ENCODE results near the gene SLC24A2. TPM values are rescaled to one million over a fixed set of nuclear protein-coding genes. Genes with fewer than 3 reads are reported as not detected.

SLC24A2 gene
- total RNA-seq, 4 donors from 2014 or later = not detected

GRCh38 chr9:19748278-19749126 lies 40.3 kb downstream of the SLC24A2 start:
- no peak overlapping the region for H3K4me3 ChIP-seq (replicated peaks in 1 of 3)
- H3K4me1 ChIP-seq = no peaks in the 10 kb centered on the region
- no peaks in the 10 kb centered on the region for H3K9me3 ChIP-seq
- DNase-seq = no peak
- intact Hi-C loops (cut with DNase I) = no loop called here
- no peaks in the 10 kb centered on the region for H3K36me3 ChIP-seq
- H3K27me3 ChIP-seq = no peaks in the 10 kb centered on the region
- H3K27ac ChIP-seq = no peak overlapping the region
- 51 to 69% methylated on average over 4 of the region's 4 CpGs for WGBS, 2 donors
- no peak for TF ChIP-seq CTCF (IDR thresholded peaks at IDR 0.05)
- no peak for TF ChIP-seq POLR2A (IDR thresholded peaks at IDR 0.05)

- intact Hi-C loops (cut with DNase I) = no loop called here
- H3K4me3 ChIP-seq (replicated peaks in 1 of 3) = no peak overlapping the region
These were observed 42.6 kb downstream of the SLC24A2 start for GRCh38 chr9:19746223-19746622.

GRCh38 chr9:19741178-19741577 lies 47.7 kb downstream of the SLC24A2 start:
- Histone ChIP-seq H3K9me3 (no peaks in the 10 kb centered on the region), H3K4me1 (no peaks in the 10 kb centered on the region), H3K27me3 (no peaks in the 10 kb centered on the region), H3K36me3 (no peaks in the 10 kb centered on the region), H3K27ac (no peak overlapping the region), H3K4me3 (replicated peaks in 1 of 3) (no peak overlapping the region)
- intact Hi-C loops (cut with DNase I) = no loop called here
- DNase-seq = no peak
- WGBS, 2 donors = 59 to 67% methylated on average over 4 of the region's 4 CpGs
- TF ChIP-seq CTCF (IDR thresholded peaks at IDR 0.05) = no peak
- TF ChIP-seq POLR2A (IDR thresholded peaks at IDR 0.05) = no peak

More at GRCh38 chr9:19746223-19746622, 42.6 kb downstream of the SLC24A2 start:
- 90 to 94% methylated on average over 2 of the region's 2 CpGs for WGBS, 2 donors
- Histone ChIP-seq H3K27ac (no peak overlapping the region), H3K36me3 (no peaks in the 10 kb centered on the region), H3K9me3 (no peaks in the 10 kb centered on the region), H3K4me1 (no peaks in the 10 kb centered on the region), H3K27me3 (no peaks in the 10 kb centered on the region)
- no peak for DNase-seq
- TF ChIP-seq POLR2A (IDR thresholded peaks at IDR 0.05) = no peak
- no peak for TF ChIP-seq CTCF (IDR thresholded peaks at IDR 0.05)
